Measurements from ENCODE around the gene TTC21B.

TTC21B gene

GRCh38 chr2:165876269-165876668, 77.3 kb downstream of the TTC21B start:
- Histone ChIP-seq H3K9ac (ENCODE audit: low read length) (no peak overlapping the region), H3K27me3 (ENCODE audit: insufficient read depth, low read length) (no peaks in the 10 kb centered on the region), H3F3A (ENCODE audit: insufficient read depth, low read length) (peaks cover 3% of the 10 kb centered on the region; the same call in 1 of the 2 replicates), H3K9me2 (ENCODE audit: low read depth, low read length) (no peaks in the 10 kb centered on the region), H3K9me3 (ENCODE audit: low read length) (no peaks in the 10 kb centered on the region), H3K4me2 (ENCODE audit: low read length) (no peak overlapping the region), H2AFZ (ENCODE audit: low read length) (no peak overlapping the region), H3K36me3 (ENCODE audit: insufficient read depth, low read length) (peaks cover 8% of the 10 kb centered on the region; the same call in 1 of the 2 replicates), H3K4me3 (ENCODE audit: low read depth, low read length, poor library complexity, severe bottlenecking) (no peak overlapping the region), H3K79me2 (ENCODE audit: insufficient read depth, low read length) (no peaks in the 10 kb centered on the region), H4K20me1 (ENCODE audit: insufficient read depth, low read length) (no peaks in the 10 kb centered on the region; the same call in 1 of the 2 replicates), H3K4me1 (ENCODE audit: insufficient read depth, low read length, severe bottlenecking) (peaks cover 5% of the 10 kb centered on the region), H3K27ac (ENCODE audit: low read depth, low read length, poor library complexity, severe bottlenecking) (no peak overlapping the region)
- TF ChIP-seq EZH2 (IDR thresholded peaks at IDR 0.05; ENCODE audit: borderline replicate concordance, low read length) (no peak), CTCF (IDR thresholded peaks at IDR 0.05; ENCODE audit: low read length) (no peak)

- Histone ChIP-seq H3K4me3 (ENCODE audit: low read depth, low read length, poor library complexity, severe bottlenecking) (no peak overlapping the region), H3K79me2 (ENCODE audit: insufficient read depth, low read length) (no peaks in the 10 kb centered on the region), H3K36me3 (ENCODE audit: insufficient read depth, low read length) (no peaks in the 10 kb centered on the region), H3K9me3 (ENCODE audit: low read length) (no peaks in the 10 kb centered on the region), H4K20me1 (ENCODE audit: insufficient read depth, low read length) (no peaks in the 10 kb centered on the region; the same call in 1 of the 2 replicates), H3K9me2 (ENCODE audit: low read depth, low read length) (no peaks in the 10 kb centered on the region), H3F3A (ENCODE audit: insufficient read depth, low read length) (peaks cover 3% of the 10 kb centered on the region; the same call in 1 of the 2 replicates), H3K4me2 (ENCODE audit: low read length) (peak overlapping the region; percentile 27; the same call in 1 of the 2 replicates), H2AFZ (ENCODE audit: low read length) (peak overlapping the region; percentile 85; the same call in 1 of the 2 replicates), H3K27me3 (ENCODE audit: insufficient read depth, low read length) (no peaks in the 10 kb centered on the region), H3K9ac (ENCODE audit: low read length) (peak overlapping the region; percentile 20; the same call in 1 of the 2 replicates), H3K4me1 (ENCODE audit: insufficient read depth, low read length, severe bottlenecking) (peaks cover 5% of the 10 kb centered on the region), H3K27ac (ENCODE audit: low read depth, low read length, poor library complexity, severe bottlenecking) (no peak overlapping the region)
- no peak for TF ChIP-seq EZH2 (IDR thresholded peaks at IDR 0.05; ENCODE audit: borderline replicate concordance, low read length)
- peak; percentile 72 for TF ChIP-seq CTCF (IDR thresholded peaks at IDR 0.05; ENCODE audit: low read length)
These were observed 79.0 kb downstream of the TTC21B start for GRCh38 chr2:165874445-165875039.

GRCh38 chr2:165872101-165872791, 81.3 kb downstream of the TTC21B start:
- no peak for TF ChIP-seq EZH2 (IDR thresholded peaks at IDR 0.05; ENCODE audit: borderline replicate concordance, low read length)
- TF ChIP-seq CTCF (IDR thresholded peaks at IDR 0.05; ENCODE audit: low read length) = no peak
- no peak overlapping the region for H3K4me3 ChIP-seq (ENCODE audit: low read depth, low read length, poor library complexity, severe bottlenecking)
- no peak overlapping the region for H3K4me2 ChIP-seq (ENCODE audit: low read length)
- H3K9me3 ChIP-seq (ENCODE audit: low read length) = no peaks in the 10 kb centered on the region
- H4K20me1 ChIP-seq (ENCODE audit: insufficient read depth, low read length) = no peaks in the 10 kb centered on the region; the same call in 1 of the 2 replicates
- no peak overlapping the region for H3K9ac ChIP-seq (ENCODE audit: low read length)
- peaks cover 5% of the 10 kb centered on the region for H3K4me1 ChIP-seq (ENCODE audit: insufficient read depth, low read length, severe bottlenecking)
- H3K9me2 ChIP-seq (ENCODE audit: low read depth, low read length) = no peaks in the 10 kb centered on the region
- H2AFZ ChIP-seq (ENCODE audit: low read length) = no peak overlapping the region
- no peak overlapping the region for H3K27ac ChIP-seq (ENCODE audit: low read depth, low read length, poor library complexity, severe bottlenecking)
- H3K79me2 ChIP-seq (ENCODE audit: insufficient read depth, low read length) = no peaks in the 10 kb centered on the region
- H3K27me3 ChIP-seq (ENCODE audit: insufficient read depth, low read length) = no peaks in the 10 kb centered on the region
- H3K36me3 ChIP-seq (ENCODE audit: insufficient read depth, low read length) = no peaks in the 10 kb centered on the region
- peaks cover 3% of the 10 kb centered on the region; the same call in 1 of the 2 replicates for H3F3A ChIP-seq (ENCODE audit: insufficient read depth, low read length)
